H1 (cell line): ENCODE data around the gene EPHA2. TPM values are rescaled to one million over a fixed set of nuclear protein-coding genes. Genes with fewer than 3 reads are reported as not detected.

ENCODE experiments used
- CBX8 ChIP-seq: fragments of 300-800, 300-1000 bp; sonication (generic); IDR thresholded peaks from 2 replicates; pipeline ENCODE4 v1.7.1; 2016; ENCODE audit warnings: low read depth, low read length, borderline replicate concordance
- E2F6 ChIP-seq: IDR thresholded peaks from 2 replicates; pipeline ENCODE4 v1.6.1; 2012; ENCODE audit warnings: inconsistent platforms
- EGR1 ChIP-seq: IDR thresholded peaks from 2 replicates; pipeline ENCODE4 v1.6.1; 2011; ENCODE audit warnings: low read depth, low read length, borderline replicate concordance
- RAD21 ChIP-seq, 2 experiments: IDR thresholded peaks in 1 of 2; conservative IDR thresholded peaks in 1 of 2; 2 replicates each; pipeline ENCODE4 v1.6.1; 2011; ENCODE audit warnings: low read depth in 2 of 2, low read length in 2 of 2, improper control_type of control experiment in 1 of 2, inconsistent platforms in 1 of 2, mild to moderate bottlenecking in 1 of 2, moderate library complexity in 1 of 2
- SAP30 ChIP-seq: fragments of 300-600 bp; sonication (generic); IDR thresholded peaks from 2 replicates; pipeline ENCODE4 v1.7.1; 2012; ENCODE audit warnings: low read length, moderate library complexity, mild to moderate bottlenecking, inconsistent platforms; ENCODE audit not compliant: insufficient read depth, insufficient replicate concordance
- SUZ12 ChIP-seq: fragments of 200-600 bp; sonication (generic); IDR thresholded peaks from 2 replicates; pipeline ENCODE4 v1.6.1; 2012; ENCODE audit warnings: mild to moderate bottlenecking, inconsistent platforms, low read length, moderate library complexity, mixed read lengths
- USF2 ChIP-seq: IDR thresholded peaks from 2 replicates; pipeline ENCODE4 v1.6.1; 2011; ENCODE audit warnings: low read length, improper control_type of control experiment
- polyA plus RNA-seq, 7 experiments: library from polyadenylated mRNA; depleted of rRNA in 3 of 7; stranded (reverse) in 5 of 7; unstranded in 2 of 7; fragments of >200 nt in 5 of 7; fragments of 200-250 nt in 2 of 7; gene quantifications; 1 replicate in 5 of 7; 2 replicates in 1 of 7; 4 replicates in 1 of 7; pipeline versions ENCODE4 v1.2.1 to v1.2.3, GENCODE V29; 2011 to 2013; ENCODE audit warnings: missing spikeins in 2 of 7, mixed read lengths in 2 of 7
- total RNA-seq: library from RNA; stranded (reverse); fragmentation: NEBNext Ultra II Directional; extraction: Animal tissue kit (Norgen Biotek cat#: 25700); gene quantifications from 2 replicates; pipeline ENCODE4 v1.2.1, GENCODE V29; 2021

The EPHA2 gene
- total and polyA plus RNA-seq, 2 of the 8 experiments (the other 6 are each of a cell fraction or from before 2014, with no cell fraction given), result 26.8 to 33.6 TPM

GRCh38 chr1:16119926-16120325 lies 35.9 kb downstream of the EPHA2 start (continued):
- TF ChIP-seq EGR1 (no peak), USF2 (no peak), RAD21 (IDR thresholded peaks at IDR 0.05 in 1 of 2, conservative IDR thresholded peaks at IDR 0.05 in 1 of 2; ENCODE audit: low read depth in 2 of 2, low read length in 2 of 2) (no peak), CBX8 (no peak), E2F6 (no peak), SAP30 (no peak), SUZ12 (no peak)
